Body of pancreas (tissue), 4 donors: ENCODE data around the gene PLEKHG3.

Experiments used
- POLR2A ChIP-seq, 3 donors: fragments of 450-650 bp; IDR thresholded peaks; one replicate each; pipeline ENCODE4 v1.6.1; 2016; ENCODE audit warnings: antibody characterized with exemption in 3 of 3, mild to moderate bottlenecking in 2 of 3
- TF ChIP-seq, protein P1 (sequence below), 7 experiments: fragments of 450-650 bp in 4 of 7; fragments of 200-600 bp in 3 of 7; sonication (generic) in 3 of 7; IDR thresholded peaks; one replicate each; pipeline ENCODE4 v1.5.1; 2016 to 2019; ENCODE audit warnings: antibody characterized with exemption in 7 of 7

DNA sequence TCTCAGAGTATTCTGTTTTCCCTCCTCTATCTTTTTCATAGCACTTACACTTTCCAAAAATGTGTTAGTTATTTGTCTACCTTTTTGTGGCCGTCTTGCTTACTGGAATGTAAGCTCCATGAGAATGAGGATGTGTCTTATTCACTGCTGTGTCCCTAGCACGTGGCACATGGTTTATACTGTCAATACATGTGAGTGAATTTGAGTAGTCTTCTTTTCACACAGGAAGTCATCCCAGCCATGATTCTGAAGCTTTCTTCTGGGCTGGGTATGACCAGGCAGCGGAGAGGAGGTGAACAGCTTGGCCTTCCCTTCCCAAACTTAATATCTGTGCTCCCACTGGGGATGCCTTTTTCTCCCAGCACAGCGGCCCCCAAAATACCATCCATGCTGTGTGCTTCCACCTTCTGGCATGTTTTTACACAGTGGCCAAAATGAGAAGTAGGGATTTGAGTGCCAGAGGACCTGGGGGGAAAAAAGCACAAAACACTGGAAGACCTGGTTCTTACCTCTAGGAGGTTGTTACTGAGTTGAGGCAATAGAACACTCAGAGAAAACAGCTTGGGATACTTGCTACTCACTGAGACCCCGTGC is 10.3 kb downstream of the PLEKHG3 start:
- TF ChIP-seq POLR2A (IDR thresholded peaks at IDR 0.05): no peak
- TF ChIP-seq, protein P1, sequence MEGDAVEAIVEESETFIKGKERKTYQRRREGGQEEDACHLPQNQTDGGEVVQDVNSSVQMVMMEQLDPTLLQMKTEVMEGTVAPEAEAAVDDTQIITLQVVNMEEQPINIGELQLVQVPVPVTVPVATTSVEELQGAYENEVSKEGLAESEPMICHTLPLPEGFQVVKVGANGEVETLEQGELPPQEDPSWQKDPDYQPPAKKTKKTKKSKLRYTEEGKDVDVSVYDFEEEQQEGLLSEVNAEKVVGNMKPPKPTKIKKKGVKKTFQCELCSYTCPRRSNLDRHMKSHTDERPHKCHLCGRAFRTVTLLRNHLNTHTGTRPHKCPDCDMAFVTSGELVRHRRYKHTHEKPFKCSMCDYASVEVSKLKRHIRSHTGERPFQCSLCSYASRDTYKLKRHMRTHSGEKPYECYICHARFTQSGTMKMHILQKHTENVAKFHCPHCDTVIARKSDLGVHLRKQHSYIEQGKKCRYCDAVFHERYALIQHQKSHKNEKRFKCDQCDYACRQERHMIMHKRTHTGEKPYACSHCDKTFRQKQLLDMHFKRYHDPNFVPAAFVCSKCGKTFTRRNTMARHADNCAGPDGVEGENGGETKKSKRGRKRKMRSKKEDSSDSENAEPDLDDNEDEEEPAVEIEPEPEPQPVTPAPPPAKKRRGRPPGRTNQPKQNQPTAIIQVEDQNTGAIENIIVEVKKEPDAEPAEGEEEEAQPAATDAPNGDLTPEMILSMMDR (IDR thresholded peaks at IDR 0.05): no peak
